ENCODE results near the gene MIPOL1. TPM values are rescaled to one million over a fixed set of nuclear protein-coding genes. Genes with fewer than 3 reads are reported as not detected.

Gene MIPOL1
- total and polyA plus RNA-seq, 2 of the 13 experiments (the other 11 are each of a cell fraction or from before 2014, with no cell fraction given) = 8.6 to 34.2 TPM

DNA sequence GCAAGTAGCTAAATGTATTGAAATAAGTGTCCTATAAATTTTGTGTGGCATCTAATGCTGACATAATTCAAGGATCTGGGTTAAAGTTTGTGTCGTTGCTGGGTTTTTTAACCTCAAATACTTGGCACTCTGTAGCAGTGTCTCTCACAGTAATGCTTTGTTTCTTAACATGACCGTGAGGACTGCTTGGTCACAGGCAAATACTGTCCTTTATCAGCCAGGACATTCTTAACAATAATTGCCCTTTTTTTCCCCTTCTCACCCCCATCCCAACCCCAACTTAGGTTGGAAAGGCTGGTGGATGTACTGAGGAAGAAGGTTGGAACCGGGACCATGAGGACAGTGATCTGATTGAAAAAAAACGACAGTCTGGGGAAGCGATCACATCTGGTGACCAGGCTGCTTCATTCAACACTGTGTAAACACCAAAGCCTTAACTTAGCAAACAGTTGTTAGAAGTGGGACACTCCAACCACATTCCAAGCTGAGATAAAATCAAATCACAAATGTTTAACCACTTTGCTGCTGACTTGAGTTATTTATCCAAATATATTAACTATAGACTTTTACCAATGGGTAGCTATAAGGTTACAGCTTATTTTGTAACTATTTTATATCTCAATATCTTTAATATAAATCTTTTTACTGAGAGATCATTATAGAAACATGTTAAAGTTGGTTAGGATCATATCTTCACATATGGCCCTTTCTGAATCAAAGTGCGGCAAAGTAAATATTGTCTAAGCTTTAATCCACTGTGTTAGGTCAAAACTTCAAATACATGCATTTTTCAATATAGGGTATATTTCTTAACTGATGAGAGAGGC lies 349.1 kb downstream of the MIPOL1 start (continued):
- TF ChIP-seq NBN (conservative IDR thresholded peaks at IDR 0.05) = no peak
- TF ChIP-seq SMARCC2 (IDR thresholded peaks at IDR 0.05) = no peak
- no peak for TF ChIP-seq KDM5B (CRISPR knock-in tag; IDR thresholded peaks at IDR 0.05; ENCODE audit: borderline replicate concordance)
- TF ChIP-seq KAT2B (IDR thresholded peaks at IDR 0.05; ENCODE audit: borderline replicate concordance, low read depth, low read length) = no peak
- TF ChIP-seq, protein P1, sequence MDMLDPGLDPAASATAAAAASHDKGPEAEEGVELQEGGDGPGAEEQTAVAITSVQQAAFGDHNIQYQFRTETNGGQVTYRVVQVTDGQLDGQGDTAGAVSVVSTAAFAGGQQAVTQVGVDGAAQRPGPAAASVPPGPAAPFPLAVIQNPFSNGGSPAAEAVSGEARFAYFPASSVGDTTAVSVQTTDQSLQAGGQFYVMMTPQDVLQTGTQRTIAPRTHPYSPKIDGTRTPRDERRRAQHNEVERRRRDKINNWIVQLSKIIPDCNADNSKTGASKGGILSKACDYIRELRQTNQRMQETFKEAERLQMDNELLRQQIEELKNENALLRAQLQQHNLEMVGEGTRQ (IDR thresholded peaks at IDR 0.05; ENCODE audit: low read depth, low read length) = no peak
- TF ChIP-seq, protein P1 (CRISPR knock-in tag; IDR thresholded peaks at IDR 0.05; ENCODE audit: borderline replicate concordance) = no peak
- TF ChIP-seq ZSCAN12 (CRISPR knock-in tag; IDR thresholded peaks at IDR 0.05) = peak; percentile 87; the same call in 1 of the 2 replicates
- no peak for TF ChIP-seq ZNF484 (CRISPR knock-in tag; IDR thresholded peaks at IDR 0.05; ENCODE audit: borderline replicate concordance, low read depth)
- TF ChIP-seq ZNF782 (CRISPR knock-in tag; IDR thresholded peaks at IDR 0.05; ENCODE audit: borderline replicate concordance) = no peak
- TF ChIP-seq, protein P2, sequence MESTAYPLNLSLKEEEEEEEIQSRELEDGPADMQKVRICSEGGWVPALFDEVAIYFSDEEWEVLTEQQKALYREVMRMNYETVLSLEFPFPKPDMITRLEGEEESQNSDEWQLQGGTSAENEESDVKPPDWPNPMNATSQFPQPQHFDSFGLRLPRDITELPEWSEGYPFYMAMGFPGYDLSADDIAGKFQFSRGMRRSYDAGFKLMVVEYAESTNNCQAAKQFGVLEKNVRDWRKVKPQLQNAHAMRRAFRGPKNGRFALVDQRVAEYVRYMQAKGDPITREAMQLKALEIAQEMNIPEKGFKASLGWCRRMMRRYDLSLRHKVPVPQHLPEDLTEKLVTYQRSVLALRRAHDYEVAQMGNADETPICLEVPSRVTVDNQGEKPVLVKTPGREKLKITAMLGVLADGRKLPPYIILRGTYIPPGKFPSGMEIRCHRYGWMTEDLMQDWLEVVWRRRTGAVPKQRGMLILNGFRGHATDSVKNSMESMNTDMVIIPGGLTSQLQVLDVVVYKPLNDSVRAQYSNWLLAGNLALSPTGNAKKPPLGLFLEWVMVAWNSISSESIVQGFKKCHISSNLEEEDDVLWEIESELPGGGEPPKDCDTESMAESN (CRISPR knock-in tag; conservative IDR thresholded peaks at IDR 0.05) = peak; percentile 83
- TF ChIP-seq ZNF547 (CRISPR knock-in tag; IDR thresholded peaks at IDR 0.05) = peak; percentile 79
- no peak for TF ChIP-seq ZNF713 (CRISPR knock-in tag; IDR thresholded peaks at IDR 0.05)
- TF ChIP-seq, protein P3, sequence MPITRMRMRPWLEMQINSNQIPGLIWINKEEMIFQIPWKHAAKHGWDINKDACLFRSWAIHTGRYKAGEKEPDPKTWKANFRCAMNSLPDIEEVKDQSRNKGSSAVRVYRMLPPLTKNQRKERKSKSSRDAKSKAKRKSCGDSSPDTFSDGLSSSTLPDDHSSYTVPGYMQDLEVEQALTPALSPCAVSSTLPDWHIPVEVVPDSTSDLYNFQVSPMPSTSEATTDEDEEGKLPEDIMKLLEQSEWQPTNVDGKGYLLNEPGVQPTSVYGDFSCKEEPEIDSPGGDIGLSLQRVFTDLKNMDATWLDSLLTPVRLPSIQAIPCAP (CRISPR knock-in tag; IDR thresholded peaks at IDR 0.05; ENCODE audit: low read depth) = no peak
- 0 out of 2 replicates have a peak, but pooled peaks have one; percentile 79 for TF ChIP-seq ZNF766 (CRISPR knock-in tag; IDR thresholded peaks at IDR 0.05; ENCODE audit: borderline replicate concordance)
- no peak for TF ChIP-seq ZNF777 (CRISPR knock-in tag; IDR thresholded peaks at IDR 0.05)
- TF ChIP-seq, protein P4, sequence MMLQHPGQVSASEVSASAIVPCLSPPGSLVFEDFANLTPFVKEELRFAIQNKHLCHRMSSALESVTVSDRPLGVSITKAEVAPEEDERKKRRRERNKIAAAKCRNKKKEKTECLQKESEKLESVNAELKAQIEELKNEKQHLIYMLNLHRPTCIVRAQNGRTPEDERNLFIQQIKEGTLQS (CRISPR knock-in tag; IDR thresholded peaks at IDR 0.05) = no peak; the same call in 1 of the 2 replicates
- TF ChIP-seq, protein P5, sequence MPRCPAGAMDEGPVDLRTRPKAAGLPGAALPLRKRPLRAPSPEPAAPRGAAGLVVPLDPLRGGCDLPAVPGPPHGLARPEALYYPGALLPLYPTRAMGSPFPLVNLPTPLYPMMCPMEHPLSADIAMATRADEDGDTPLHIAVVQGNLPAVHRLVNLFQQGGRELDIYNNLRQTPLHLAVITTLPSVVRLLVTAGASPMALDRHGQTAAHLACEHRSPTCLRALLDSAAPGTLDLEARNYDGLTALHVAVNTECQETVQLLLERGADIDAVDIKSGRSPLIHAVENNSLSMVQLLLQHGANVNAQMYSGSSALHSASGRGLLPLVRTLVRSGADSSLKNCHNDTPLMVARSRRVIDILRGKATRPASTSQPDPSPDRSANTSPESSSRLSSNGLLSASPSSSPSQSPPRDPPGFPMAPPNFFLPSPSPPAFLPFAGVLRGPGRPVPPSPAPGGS (CRISPR knock-in tag; IDR thresholded peaks at IDR 0.05) = peak; percentile 76; the same call in 1 of the 2 replicates
- no peak; the same call in 1 of the 2 replicates for TF ChIP-seq FOXM1 (CRISPR knock-in tag; IDR thresholded peaks at IDR 0.05)
- TF ChIP-seq ZNF577 (CRISPR knock-in tag; IDR thresholded peaks at IDR 0.05; ENCODE audit: borderline replicate concordance, low read depth) = no peak
- no peak for TF ChIP-seq HCFC1 (IDR thresholded peaks at IDR 0.05; ENCODE audit: low read depth, low read length)
- TF ChIP-seq, protein P6, sequence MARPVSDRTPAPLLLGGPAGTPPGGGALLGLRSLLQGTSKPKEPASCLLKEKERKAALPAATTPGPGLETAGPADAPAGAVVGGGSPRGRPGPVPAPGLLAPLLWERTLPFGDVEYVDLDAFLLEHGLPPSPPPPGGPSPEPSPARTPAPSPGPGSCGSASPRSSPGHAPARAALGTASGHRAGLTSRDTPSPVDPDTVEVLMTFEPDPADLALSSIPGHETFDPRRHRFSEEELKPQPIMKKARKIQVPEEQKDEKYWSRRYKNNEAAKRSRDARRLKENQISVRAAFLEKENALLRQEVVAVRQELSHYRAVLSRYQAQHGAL (CRISPR knock-in tag; IDR thresholded peaks at IDR 0.05; ENCODE audit: not compliant biosample characterization) = peak; percentile 33
- TF ChIP-seq ZNF550 (CRISPR knock-in tag; IDR thresholded peaks at IDR 0.05; ENCODE audit: borderline replicate concordance) = no peak
